LNCAP (cell line): ENCODE results near the gene RTTN.

ENCODE experiments used
- TF ChIP-seq, protein P1 (sequence below): fragments of 450-650 bp; IDR thresholded peaks from 2 replicates; pipeline ENCODE4 v1.5.1; 2017; ENCODE audit warnings: mild to moderate bottlenecking

The RTTN gene

GRCh38 chr18:70148039-70148938 lies 57.2 kb downstream of the RTTN start:
- TF ChIP-seq, protein P1, sequence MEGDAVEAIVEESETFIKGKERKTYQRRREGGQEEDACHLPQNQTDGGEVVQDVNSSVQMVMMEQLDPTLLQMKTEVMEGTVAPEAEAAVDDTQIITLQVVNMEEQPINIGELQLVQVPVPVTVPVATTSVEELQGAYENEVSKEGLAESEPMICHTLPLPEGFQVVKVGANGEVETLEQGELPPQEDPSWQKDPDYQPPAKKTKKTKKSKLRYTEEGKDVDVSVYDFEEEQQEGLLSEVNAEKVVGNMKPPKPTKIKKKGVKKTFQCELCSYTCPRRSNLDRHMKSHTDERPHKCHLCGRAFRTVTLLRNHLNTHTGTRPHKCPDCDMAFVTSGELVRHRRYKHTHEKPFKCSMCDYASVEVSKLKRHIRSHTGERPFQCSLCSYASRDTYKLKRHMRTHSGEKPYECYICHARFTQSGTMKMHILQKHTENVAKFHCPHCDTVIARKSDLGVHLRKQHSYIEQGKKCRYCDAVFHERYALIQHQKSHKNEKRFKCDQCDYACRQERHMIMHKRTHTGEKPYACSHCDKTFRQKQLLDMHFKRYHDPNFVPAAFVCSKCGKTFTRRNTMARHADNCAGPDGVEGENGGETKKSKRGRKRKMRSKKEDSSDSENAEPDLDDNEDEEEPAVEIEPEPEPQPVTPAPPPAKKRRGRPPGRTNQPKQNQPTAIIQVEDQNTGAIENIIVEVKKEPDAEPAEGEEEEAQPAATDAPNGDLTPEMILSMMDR = no peak

GRCh38 chr18:70146174-70146573 lies 59.3 kb downstream of the RTTN start:
- TF ChIP-seq, protein P1 = no peak

DNA sequence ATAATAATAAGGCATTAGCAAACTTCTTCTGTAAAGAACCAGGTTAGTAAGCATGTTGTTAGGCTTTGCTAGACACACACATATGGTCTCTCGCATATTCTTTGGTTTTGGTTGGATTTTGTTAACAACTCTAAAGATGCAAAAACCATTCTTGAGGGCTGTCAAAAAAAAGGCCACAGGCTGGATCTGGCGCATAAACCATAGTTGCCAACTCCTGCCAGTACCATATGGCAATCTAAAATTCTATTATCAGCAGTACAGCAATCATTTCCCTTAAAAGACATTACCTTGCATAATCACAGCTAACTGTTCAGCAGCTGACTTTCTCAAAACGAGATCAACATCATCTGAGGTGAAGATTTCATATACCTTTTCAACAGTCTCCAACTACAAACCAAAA lies 63.5 kb downstream of the RTTN start:
- TF ChIP-seq, protein P1 = no peak

- TF ChIP-seq, protein P1 = no peak
Observed at GRCh38 chr18:70139138-70139537, 66.3 kb downstream of the RTTN start.

DNA sequence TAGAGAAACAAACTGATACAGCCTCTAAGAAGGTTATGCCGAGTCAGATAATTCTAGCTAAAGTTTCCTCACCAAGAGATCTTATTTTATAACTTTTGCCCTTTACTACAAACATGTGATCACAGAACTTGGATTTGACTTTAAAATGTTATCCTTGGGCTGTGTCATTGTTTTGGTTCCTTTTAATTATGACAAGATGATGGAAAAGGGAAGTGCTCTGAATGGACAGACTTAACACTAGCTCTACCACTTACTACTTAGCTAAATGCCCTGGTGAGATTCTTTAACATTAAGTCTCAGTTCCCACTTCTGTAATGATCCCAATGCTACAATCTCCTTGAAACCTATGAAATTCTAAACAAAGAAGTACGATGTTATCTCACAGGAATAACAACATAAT lies 69.9 kb downstream of the RTTN start:
- TF ChIP-seq, protein P1 = no peak

DNA sequence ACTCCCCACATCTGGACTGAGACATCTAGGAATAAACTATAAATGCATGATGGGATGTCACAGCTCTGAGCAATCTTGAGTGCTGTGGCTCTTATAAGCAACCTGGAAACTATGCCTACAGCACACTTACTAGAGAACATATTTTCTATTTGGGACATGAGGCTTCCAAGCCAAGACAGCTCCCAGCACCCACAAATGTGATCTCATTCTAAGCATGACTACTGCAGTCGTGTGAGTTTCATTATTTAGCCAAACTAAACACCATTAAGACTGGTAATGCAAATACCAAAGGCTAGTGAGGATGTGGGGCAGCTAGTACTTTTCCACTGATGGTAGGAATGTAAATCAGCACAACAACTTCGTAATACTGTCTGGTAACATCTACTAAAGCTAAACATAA lies 72.5 kb downstream of the RTTN start:
- TF ChIP-seq, protein P1 = no peak

- TF ChIP-seq, protein P1 = no peak
Observed at GRCh38 chr18:70128271-70128670, 77.2 kb downstream of the RTTN start.

DNA sequence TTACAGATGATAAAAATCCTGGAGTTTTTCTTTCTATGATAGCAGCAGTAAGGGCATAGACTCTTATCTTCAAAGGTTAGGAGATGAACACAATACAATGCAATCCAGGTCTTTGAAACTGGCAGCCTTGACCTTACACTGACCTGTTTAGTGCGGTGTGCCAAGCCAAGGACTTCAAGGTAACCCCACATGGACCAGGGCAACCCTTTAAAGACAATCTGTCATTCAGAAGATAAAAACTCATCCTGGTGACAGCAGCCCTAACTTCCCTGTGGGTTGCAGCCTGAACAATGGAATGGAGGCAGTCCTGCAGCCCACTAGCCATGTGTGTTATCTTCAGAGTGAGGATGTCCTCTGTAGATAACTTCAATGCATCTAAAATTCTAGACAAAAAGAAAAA lies 78.1 kb downstream of the RTTN start:
- TF ChIP-seq, protein P1 = no peak
